COR-L47 (cell line): ENCODE results near the gene TAF8.

Experiments
- DNase-seq: peaks from one replicate; lab custom pipeline; 2025; lab: John Stamatoyannopoulos, UW

Gene TAF8

DNA sequence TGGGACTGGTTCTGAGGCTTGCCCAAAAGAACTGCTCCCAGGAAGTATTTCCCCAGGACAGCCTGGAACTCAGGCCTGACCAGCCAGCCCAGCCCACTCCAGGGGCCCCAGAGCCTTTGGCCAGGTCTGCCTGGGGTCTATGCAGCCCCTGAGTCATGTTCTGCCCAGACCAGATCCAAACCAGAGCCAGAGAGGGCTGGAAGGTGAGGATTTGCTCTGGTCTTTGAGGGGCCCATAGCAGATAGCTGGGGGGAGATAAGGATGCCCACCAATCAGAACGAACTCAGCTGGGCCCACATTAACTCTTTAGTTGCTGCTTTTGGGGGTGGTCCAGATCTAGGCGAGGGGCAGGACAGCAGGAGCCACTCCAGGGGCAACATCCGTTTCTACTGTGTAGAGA lies 75.3 kb downstream of the TAF8 start:
- no peak for DNase-seq

DNA sequence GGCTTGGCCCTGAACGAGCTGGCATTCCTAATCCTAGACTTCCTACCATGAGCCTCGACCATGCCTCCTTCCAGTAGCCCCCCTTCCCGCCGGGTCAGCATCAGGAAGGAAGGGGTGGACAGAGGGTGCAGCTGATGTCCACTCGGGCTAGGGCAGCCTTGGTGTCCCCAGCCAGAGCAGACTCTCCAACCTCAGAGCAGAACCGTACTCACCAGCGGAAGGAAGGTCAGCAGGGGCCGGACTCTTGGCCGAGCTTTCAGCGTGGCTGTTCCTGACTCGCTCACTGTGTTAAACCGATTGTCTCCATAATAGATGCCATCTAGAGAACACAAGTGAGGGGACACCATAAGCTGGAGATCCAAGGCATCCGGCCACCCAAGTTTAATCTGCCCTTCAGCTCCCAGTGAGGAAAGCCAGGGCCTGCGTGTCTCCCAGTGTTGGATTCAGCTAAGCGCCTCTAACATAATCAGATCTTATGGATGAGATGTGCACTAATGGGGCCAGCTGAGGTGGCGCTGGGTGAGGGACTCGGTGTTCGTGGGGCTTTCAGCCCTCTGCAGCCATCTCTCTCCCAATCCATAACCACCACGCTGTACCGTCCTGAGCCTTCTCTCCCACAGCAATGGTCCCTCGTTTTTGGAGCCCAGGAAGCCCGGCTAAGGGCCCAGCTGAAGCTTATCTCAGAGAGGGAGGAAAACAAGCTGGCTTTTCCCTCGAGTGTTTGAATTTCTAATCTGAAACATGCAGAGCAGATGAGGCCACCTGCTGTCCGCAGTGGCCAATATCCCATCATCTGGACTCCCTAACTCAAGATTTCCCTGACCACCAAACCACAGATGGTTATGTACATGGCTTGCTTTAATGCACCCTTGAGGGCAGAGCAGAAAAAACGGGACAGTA lies 78.4 kb downstream of the TAF8 start:
- DNase-seq, result no peak

DNA sequence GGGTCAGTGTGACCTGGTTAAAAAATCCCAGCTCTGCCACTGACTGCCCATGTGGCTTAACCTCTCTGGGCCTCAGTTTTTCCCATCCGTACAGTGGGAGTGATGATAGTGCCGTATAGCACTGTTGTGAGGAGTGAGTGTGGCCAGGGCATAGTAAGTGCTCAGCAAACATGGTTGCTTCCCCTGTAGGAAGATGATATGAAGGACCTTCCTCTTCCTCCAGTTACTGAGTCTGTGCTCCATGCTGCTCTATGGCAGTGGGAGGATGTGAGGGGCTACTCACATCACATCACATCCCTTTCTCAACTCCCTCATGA lies 79.0 kb downstream of the TAF8 start:
- DNase-seq, result no peak

DNA sequence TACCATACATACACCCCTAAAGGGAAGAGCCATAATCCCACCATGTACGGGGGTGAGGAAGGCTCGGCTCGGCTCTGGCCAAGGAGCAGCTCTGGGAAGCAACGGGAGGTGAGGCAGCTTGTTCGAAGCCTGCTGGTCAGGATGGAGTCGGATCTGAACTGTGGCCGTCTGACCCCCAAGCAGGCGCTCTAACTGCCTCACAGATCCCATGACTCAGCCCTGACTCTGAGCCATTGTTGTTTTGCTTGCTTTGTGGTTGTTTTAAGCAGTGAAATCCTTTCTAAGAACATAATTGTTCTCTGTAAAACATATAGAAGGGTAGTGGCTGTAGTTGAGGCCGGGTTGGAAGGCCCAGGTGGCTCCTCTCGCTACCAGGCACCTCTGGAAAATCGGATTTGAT lies 81.2 kb downstream of the TAF8 start:
- DNase-seq, result no peak

DNA sequence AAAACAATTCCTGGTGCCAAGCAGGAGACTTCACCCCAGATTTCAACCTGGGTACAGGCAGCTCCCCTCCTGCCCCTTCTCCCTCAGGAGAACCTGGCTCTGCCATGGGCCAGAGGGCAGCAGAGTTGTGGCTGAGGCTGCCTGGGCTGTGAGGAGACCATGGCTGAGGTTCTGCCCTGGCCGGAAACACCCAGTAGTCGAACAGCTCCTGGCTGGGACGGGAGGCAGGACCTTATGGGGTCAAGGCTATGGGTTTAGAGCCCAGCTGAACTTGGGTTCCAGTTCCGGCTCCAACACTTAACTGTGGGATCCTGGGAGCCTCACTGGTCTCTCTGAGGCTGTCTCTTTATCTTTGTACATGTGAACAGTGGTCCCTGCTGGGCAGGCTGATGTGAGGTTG lies 83.6 kb downstream of the TAF8 start:
- no peak for DNase-seq

DNA sequence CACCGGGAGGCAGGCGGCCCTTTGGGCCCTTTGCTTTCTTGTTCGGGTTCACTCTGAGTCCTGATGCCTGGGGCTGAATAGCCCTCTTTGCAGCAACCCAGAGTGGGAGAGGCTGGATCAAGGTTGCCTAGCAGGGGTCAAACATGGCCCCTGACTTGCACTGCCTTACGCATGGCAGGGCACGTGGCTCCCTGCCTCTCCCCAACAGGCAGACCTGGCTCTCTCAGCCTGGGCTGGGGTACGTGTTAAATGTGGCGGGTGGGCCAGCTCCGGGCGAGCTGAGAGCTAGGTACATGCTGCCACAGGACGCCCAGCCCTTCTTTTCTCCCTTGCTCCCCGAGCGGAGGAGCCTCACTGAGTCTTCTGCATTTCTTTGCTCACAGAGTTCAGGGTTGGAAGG lies 84.8 kb downstream of the TAF8 start:
- DNase-seq, result no peak

DNA sequence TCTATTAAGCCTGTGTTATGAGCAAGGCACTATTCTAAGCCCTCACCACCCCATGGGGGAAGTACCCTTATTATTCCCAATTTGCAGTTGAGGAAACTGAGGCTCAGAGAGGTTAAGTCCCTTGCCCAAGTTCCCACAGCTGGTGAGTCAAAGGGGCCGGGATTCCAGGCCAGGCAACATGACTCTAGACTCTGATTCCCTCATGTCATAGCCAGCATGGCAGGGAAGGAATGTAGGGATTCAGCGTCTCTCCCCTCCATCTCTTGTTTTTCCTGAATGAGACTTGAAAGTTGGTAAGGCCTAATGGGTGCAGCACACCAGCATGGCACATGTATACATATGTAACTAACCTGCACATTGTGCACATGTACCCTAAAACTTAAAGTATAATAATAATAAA lies 85.4 kb downstream of the TAF8 start:
- DNase-seq, result no peak

DNA sequence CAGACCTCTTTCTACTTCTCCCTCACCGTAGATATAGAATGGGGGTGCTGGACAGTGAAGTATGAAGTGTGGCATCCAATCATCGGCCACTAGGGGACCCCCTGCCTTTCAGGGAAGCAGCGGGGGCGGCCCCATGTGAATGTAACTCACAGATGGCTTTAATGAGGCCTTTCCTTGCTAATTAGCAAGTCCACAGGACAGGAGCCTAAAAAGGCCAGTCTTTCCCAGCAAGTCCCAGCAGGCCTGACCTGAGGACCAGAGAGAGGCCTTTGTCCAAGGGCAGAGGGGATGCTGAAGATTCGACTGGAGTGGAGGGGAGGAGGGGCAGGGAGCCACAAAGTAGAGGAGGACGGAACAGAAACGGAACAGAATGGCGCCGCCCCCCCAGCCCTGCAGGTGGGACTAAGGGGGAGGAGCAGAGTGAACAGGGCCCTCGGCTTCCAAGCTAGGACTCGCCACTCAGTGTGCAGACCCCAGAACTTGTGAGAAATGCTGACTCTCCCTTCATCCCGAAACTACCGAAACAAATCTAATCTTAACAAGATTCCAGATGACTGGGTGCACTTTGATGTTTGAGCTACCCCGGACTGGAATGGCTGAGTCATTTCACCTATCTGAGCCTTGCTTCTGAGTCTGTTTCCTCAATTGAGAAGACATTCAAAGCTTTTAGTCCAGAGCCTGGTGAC lies 86.3 kb downstream of the TAF8 start:
- DNase-seq, result no peak
